ENCODE data around the gene COL9A3.

The COL9A3 gene

DNA sequence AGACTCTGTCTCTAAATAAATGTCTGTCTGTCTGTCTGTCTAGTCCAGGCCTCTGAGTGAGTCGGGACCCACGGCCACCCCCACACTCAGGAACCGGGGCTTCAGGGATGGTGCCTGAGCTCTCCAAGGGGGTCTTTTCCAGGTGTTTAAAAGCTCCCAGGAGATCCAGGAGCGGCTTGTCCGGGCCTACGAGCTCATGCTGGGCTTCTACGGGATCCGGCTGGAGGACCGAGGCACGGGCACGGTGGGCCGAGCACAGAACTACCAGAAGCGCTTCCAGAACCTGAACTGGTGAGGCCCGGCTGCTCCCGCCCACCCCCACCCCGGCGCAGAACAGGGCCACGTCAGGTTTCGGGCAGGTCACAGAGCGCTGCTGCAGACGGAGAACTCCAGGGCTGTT lies 5.5 kb upstream of the COL9A3 start:
- H3K9ac ChIP-seq (ENCODE audit: low read length), result no peak overlapping the region
- peaks cover 29% of the 10 kb centered on the region for H3K4me1 ChIP-seq (ENCODE audit: control insufficient read depth, insufficient read depth, low read length)
- no peaks in the 10 kb centered on the region for H3K9me3 ChIP-seq (ENCODE audit: control insufficient read depth, low read length)
- H3K27me3 ChIP-seq (ENCODE audit: control insufficient read depth, insufficient read depth, low read length), result peaks cover 20% of the 10 kb centered on the region
- H3K4me3 ChIP-seq (ENCODE audit: low read length), result no peak overlapping the region
- peaks cover 10% of the 10 kb centered on the region for H3K36me3 ChIP-seq (ENCODE audit: control insufficient read depth, insufficient read depth, low read length)

DNA sequence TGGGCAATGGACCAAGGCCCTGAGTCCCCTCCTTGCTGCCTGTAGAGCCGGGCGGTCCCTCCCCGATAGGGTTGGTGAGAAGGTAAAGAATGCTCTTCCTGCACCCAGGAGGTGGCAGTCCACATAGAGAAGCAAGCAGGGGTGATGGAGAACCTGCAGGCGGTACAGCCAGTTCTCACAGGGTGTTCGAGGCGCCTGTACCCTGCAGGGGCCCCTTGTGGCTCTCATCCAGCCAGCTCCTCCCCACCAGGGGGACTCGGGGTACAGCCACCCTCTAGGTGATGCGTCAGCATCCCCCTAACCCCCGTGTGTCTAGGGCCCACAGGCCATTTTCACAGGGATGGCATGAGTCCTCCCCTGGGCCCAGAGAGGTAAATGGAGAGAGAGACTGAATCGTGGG lies 5.1 kb upstream of the COL9A3 start:
- Histone ChIP-seq H3K36me3 (ENCODE audit: control insufficient read depth, insufficient read depth, low read length) (peaks cover 10% of the 10 kb centered on the region), H3K9me3 (ENCODE audit: control insufficient read depth, low read length) (no peaks in the 10 kb centered on the region), H3K27me3 (ENCODE audit: control insufficient read depth, insufficient read depth, low read length) (peaks cover 24% of the 10 kb centered on the region), H3K9ac (ENCODE audit: low read length) (no peak overlapping the region), H3K4me3 (ENCODE audit: low read length) (no peak overlapping the region), H3K4me1 (ENCODE audit: control insufficient read depth, insufficient read depth, low read length) (peaks cover 28% of the 10 kb centered on the region)

DNA sequence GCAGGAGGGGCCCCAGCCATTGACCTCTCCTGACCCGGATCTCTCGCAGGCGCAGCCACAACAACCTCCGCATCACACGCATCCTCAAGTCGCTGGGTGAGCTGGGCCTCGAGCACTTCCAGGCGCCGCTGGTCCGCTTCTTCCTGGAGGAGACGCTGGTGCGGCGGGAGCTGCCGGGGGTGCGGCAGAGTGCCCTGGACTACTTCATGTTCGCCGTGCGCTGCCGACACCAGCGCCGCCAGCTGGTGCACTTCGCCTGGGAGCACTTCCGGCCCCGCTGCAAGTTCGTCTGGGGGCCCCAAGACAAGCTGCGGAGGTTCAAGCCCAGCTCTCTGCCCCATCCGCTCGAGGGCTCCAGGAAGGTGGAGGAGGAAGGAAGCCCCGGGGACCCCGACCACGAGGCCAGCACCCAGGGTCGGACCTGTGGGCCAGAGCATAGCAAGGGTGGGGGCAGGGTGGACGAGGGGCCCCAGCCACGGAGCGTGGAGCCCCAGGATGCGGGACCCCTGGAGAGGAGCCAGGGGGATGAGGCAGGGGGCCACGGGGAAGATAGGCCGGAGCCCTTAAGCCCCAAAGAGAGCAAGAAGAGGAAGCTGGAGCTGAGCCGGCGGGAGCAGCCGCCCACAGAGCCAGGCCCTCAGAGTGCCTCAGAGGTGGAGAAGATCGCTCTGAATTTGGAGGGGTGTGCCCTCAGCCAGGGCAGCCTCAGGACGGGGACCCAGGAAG lies 4.5 kb upstream of the COL9A3 start:
- H3K36me3 ChIP-seq (ENCODE audit: control insufficient read depth, insufficient read depth, low read length), result peaks cover 10% of the 10 kb centered on the region
- H3K27me3 ChIP-seq (ENCODE audit: control insufficient read depth, insufficient read depth, low read length), result peaks cover 29% of the 10 kb centered on the region
- H3K4me3 ChIP-seq (ENCODE audit: low read length), result no peak overlapping the region
- H3K9ac ChIP-seq (ENCODE audit: low read length), result no peak overlapping the region
- peaks cover 22% of the 10 kb centered on the region for H3K4me1 ChIP-seq (ENCODE audit: control insufficient read depth, insufficient read depth, low read length)
- no peaks in the 10 kb centered on the region for H3K9me3 ChIP-seq (ENCODE audit: control insufficient read depth, low read length)

DNA sequence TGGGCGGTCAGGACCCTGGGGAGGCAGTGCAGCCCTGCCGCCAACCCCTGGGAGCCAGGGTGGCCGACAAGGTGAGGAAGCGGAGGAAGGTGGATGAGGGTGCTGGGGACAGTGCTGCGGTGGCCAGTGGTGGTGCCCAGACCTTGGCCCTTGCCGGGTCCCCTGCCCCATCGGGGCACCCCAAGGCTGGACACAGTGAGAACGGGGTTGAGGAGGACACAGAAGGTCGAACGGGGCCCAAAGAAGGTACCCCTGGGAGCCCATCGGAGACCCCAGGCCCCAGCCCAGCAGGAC lies 4.0 kb upstream of the COL9A3 start:
- Histone ChIP-seq H3K27me3 (ENCODE audit: control insufficient read depth, insufficient read depth, low read length) (peaks cover 34% of the 10 kb centered on the region), H3K9ac (ENCODE audit: low read length) (no peak overlapping the region), H3K9me3 (ENCODE audit: control insufficient read depth, low read length) (no peaks in the 10 kb centered on the region), H3K4me3 (ENCODE audit: low read length) (no peak overlapping the region), H3K4me1 (ENCODE audit: control insufficient read depth, insufficient read depth, low read length) (peaks cover 22% of the 10 kb centered on the region), H3K36me3 (ENCODE audit: control insufficient read depth, insufficient read depth, low read length) (peaks cover 10% of the 10 kb centered on the region)

DNA sequence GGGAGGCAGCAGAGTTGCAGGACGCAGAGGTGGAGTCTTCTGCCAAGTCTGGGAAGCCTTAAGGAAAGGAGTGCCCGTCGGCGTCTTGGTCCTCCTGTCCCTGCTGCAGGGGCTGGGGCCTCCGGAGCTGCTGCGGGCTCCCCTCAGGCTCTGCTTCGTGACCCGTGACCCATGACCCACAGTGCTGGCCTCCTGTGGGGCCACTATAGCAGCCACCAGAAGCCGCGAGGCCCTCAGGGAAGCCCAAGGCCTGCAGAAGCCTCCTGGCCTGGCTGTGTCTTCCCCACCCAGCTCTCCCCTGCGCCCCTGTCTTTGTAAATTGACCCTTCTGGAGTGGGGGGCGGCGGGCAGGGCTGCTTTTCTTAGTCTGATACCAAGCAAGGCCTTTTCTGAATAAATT lies 3.3 kb upstream of the COL9A3 start:
- Histone ChIP-seq H3K4me3 (ENCODE audit: low read length) (no peak overlapping the region), H3K4me1 (ENCODE audit: control insufficient read depth, insufficient read depth, low read length) (peaks cover 23% of the 10 kb centered on the region), H3K27me3 (ENCODE audit: control insufficient read depth, insufficient read depth, low read length) (peaks cover 41% of the 10 kb centered on the region), H3K9ac (ENCODE audit: low read length) (no peak overlapping the region), H3K36me3 (ENCODE audit: control insufficient read depth, insufficient read depth, low read length) (peaks cover 10% of the 10 kb centered on the region), H3K9me3 (ENCODE audit: control insufficient read depth, low read length) (no peaks in the 10 kb centered on the region)

DNA sequence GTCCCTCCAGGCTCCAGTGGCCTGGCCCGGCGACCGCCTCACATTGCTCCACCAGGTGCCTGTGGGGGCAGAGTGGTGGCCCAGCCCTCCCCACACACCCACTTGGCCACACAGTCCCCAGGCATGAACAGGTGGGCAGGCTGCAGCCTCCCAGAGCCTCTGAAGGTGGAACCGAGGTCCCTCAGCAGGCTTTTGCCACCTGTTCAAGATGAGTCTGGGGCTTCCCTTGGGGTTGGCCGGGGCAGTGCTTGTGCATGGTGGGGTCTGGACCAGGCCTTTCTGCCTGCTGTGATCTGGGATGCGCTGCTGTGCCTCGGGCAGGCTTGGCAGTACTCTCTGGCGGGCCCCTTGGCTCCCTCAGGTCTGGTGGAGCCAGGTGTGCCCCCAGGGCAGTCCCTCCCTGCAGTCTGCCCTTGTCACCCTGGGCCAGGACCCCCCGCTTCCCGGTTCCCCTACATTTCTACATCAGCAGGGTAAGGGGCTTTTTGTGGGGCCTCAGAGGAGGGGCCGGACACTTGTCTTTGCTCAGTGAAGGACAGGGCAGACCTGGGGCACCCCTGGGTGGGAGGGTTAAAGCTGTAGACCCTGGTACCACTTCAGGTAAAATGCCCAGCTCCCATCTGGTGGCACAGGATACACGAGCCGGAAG lies 2.7 kb upstream of the COL9A3 start:
- no peak overlapping the region for H3K4me3 ChIP-seq (ENCODE audit: low read length)
- no peak overlapping the region for H3K9ac ChIP-seq (ENCODE audit: low read length)
- H3K27me3 ChIP-seq (ENCODE audit: control insufficient read depth, insufficient read depth, low read length), result peaks cover 47% of the 10 kb centered on the region
- H3K9me3 ChIP-seq (ENCODE audit: control insufficient read depth, low read length), result no peaks in the 10 kb centered on the region
- peaks cover 29% of the 10 kb centered on the region for H3K4me1 ChIP-seq (ENCODE audit: control insufficient read depth, insufficient read depth, low read length)
- H3K36me3 ChIP-seq (ENCODE audit: control insufficient read depth, insufficient read depth, low read length), result peaks cover 10% of the 10 kb centered on the region

DNA sequence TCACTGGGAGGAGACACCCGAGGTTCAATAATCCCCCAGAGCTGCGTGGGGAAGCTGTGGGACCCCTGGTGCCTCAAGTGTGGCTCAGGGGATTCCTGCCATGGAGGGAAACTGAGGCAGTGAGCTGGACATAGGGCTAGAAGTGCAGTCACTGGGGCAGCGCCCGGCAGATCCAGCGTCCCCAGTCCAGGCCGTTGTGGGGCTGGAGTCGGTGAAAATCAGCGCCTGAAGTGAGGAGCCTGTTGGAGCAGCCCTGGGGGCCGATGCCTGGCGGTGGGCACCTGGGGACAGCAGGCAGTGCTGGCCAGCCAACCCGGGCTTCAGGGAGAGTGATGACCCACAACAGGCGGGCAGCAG lies 2.2 kb upstream of the COL9A3 start:
- Histone ChIP-seq H3K9me3 (ENCODE audit: control insufficient read depth, low read length) (no peaks in the 10 kb centered on the region), H3K36me3 (ENCODE audit: control insufficient read depth, insufficient read depth, low read length) (peaks cover 9% of the 10 kb centered on the region), H3K4me3 (ENCODE audit: low read length) (no peak overlapping the region), H3K4me1 (ENCODE audit: control insufficient read depth, insufficient read depth, low read length) (peaks cover 34% of the 10 kb centered on the region), H3K27me3 (ENCODE audit: control insufficient read depth, insufficient read depth, low read length) (peaks cover 52% of the 10 kb centered on the region), H3K9ac (ENCODE audit: low read length) (no peak overlapping the region)

DNA sequence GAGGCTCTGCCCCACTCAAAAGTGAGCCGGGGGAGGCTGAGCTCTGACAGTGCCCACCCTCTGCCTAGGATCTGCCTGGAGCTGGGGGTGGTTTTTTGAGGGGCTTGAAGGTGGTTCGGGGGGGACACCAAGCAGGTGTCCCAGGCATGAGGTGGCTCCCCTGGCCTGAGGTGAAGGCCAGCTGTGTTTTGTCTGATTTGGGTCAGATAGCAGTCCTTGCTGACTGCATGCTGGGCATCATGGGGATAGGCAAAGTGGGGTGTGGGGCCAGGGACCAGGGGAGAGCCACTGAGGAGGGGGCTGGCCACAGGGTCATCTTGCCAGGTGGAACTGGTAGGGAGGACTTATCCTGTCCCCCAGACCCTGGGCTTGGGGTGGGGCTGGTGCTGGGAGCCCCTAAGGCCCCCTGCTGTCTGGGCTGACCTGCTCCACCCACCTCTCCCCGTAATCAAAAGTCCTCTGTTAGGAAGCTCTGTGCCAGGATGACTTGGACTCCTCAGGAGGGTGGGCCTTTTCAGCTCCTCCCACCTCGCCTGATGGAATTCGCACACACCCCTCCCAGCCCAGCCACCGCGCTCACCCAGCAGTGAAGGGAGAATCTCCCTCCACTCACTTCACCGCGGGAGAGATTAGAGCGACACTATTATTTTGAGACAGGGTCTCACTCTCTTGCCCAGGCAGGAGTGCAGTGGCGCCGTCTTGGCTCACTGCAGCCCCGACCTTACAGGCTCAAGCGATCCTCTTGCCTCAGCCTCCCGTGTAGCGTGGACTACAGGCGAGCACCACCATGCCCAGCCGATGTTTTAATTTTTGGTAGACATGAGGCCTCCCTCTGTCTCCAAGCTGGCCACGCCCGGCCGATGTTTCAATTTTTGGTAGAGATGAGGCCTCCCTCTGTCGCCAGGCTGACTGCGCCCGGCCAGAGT lies 1.5 kb upstream of the COL9A3 start:
- Histone ChIP-seq H3K9me3 (ENCODE audit: control insufficient read depth, low read length) (no peaks in the 10 kb centered on the region), H3K4me3 (ENCODE audit: low read length) (no peak overlapping the region), H3K36me3 (ENCODE audit: control insufficient read depth, insufficient read depth, low read length) (peaks cover 2% of the 10 kb centered on the region), H3K9ac (ENCODE audit: low read length) (no peak overlapping the region), H3K27me3 (ENCODE audit: control insufficient read depth, insufficient read depth, low read length) (peaks cover 59% of the 10 kb centered on the region), H3K4me1 (ENCODE audit: control insufficient read depth, insufficient read depth, low read length) (peaks cover 36% of the 10 kb centered on the region)

DNA sequence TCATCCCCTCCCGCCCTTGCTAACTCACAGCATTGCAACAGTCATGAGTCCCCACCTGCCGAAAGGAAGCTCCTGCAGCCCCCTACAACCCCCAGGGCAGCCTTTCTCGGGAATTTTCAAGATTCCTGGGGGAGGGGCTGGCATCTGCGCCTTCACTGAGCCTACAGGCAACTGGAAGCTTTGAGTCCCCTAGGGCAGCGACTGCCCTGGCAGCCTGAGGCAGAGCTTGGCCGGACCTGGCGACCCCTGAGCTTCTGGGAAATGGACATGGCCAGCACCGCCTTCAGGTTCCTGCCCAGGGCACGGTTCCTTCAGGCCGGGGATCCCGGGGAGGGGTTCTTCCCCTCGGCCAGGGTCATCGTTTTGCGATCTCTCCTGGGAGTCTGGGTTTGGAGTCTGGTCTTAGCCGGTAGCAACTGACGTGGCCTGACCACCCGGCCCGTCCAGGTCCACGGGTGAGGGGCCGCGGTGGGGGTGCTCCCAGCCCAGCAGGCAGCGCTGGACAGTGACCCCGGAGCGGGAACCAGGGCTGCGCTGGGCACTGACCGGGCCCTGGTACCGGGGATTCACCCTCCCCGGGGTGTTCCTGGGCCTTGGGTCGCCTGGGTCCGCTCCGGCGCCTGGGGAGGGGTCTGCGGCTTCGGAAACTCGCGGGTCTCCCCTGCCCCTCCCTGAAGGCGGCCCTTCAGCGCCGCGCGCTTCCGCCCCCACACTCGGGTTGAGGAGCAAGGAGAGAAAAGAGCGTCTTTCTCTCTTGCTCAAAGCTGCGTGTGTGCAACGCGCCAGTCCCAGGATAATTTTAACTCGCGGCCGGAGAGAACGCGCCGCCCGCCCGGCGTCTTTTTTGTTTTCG lies 593 bp upstream of the COL9A3 start:
- H3K27me3 ChIP-seq (ENCODE audit: control insufficient read depth, insufficient read depth, low read length), result peaks cover 64% of the 10 kb centered on the region
- no peak overlapping the region for H3K9ac ChIP-seq (ENCODE audit: low read length)

DNA sequence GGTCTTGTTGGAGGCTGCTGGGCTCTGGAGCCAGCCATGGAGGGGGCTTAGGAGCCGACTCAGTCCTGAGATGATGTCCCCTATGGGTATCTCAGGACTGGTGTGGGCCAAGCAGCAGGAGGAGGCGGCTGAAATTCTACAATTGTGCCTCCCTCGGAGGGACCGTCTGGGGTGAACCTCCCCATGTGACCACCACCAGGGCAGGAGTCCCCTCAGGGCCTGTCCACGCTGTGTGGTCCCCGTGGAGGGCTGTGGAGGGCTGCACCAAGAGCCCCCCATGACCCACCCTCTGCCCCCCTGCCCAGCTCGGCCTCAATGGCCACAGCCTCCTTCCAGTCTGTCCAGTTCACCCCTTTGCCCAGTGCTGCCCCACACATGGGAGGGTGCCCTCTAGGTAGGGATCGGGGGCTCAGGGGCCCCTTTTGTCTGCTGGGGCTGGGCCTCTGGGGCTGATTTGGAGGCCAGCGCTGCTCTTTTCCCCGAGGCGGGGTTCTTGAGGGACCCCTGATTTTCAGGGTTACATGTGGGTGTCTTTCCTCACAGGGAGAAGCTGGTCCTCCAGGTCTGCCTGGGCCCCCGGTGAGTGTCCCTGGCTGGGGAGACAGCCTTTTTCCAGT lies 1.2 kb downstream of the COL9A3 start:
- no peak overlapping the region for H3K9ac ChIP-seq (ENCODE audit: low read length)
- H3K4me3 ChIP-seq (ENCODE audit: low read length), result no peak overlapping the region
- peaks cover 64% of the 10 kb centered on the region for H3K27me3 ChIP-seq (ENCODE audit: control insufficient read depth, insufficient read depth, low read length)
- H3K36me3 ChIP-seq (ENCODE audit: control insufficient read depth, insufficient read depth, low read length), result no peaks in the 10 kb centered on the region
- H3K9me3 ChIP-seq (ENCODE audit: control insufficient read depth, low read length), result no peaks in the 10 kb centered on the region
- peaks cover 36% of the 10 kb centered on the region for H3K4me1 ChIP-seq (ENCODE audit: control insufficient read depth, insufficient read depth, low read length)

More for the DNA sequence above, 593 bp upstream of the COL9A3 start:
- Histone ChIP-seq H3K4me1 (ENCODE audit: control insufficient read depth, insufficient read depth, low read length) (peaks cover 36% of the 10 kb centered on the region), H3K9me3 (ENCODE audit: control insufficient read depth, low read length) (no peaks in the 10 kb centered on the region), H3K36me3 (ENCODE audit: control insufficient read depth, insufficient read depth, low read length) (no peaks in the 10 kb centered on the region), H3K4me3 (ENCODE audit: low read length) (no peak overlapping the region)

Measured in mucosa of stomach (tissue), 1 donor.